ENCODE data around the gene PLPP2. TPM values are rescaled to one million over a fixed set of nuclear protein-coding genes. Genes with fewer than 3 reads are reported as not detected.
A peak's percentile ranks its signal among the peaks of the same experiment; 100 is the strongest.

The PLPP2 gene
- total RNA-seq, 2 experiments from 2014 or later: 0.03 to 0.80 TPM

GRCh38 chr19:328025-328505, 36.9 kb upstream of the PLPP2 start:
- H3K4me2 ChIP-seq (ENCODE audit: low read length): no peak overlapping the region
- no peaks in the 10 kb centered on the region for H4K20me1 ChIP-seq (ENCODE audit: insufficient read depth, low read length)
- H3K36me3 ChIP-seq (ENCODE audit: insufficient read depth, low read length): peaks cover 88% of the 10 kb centered on the region
- DNase-seq (ENCODE audit: low spot score): peak; percentile 40
- TF ChIP-seq, protein P1, sequence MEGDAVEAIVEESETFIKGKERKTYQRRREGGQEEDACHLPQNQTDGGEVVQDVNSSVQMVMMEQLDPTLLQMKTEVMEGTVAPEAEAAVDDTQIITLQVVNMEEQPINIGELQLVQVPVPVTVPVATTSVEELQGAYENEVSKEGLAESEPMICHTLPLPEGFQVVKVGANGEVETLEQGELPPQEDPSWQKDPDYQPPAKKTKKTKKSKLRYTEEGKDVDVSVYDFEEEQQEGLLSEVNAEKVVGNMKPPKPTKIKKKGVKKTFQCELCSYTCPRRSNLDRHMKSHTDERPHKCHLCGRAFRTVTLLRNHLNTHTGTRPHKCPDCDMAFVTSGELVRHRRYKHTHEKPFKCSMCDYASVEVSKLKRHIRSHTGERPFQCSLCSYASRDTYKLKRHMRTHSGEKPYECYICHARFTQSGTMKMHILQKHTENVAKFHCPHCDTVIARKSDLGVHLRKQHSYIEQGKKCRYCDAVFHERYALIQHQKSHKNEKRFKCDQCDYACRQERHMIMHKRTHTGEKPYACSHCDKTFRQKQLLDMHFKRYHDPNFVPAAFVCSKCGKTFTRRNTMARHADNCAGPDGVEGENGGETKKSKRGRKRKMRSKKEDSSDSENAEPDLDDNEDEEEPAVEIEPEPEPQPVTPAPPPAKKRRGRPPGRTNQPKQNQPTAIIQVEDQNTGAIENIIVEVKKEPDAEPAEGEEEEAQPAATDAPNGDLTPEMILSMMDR (conservative IDR thresholded peaks at IDR 0.05; ENCODE audit: low read length): no peak
- TF ChIP-seq EZH2phosphoT487 (IDR thresholded peaks at IDR 0.05; ENCODE audit: borderline replicate concordance, low read depth, low read length): no peak
- CTCF ChIA-PET (ENCODE audit: unreplicated experiment): no interaction called here
- H3K4me3 ChIP-seq (ENCODE audit: low read depth, low read length, poor library complexity, severe bottlenecking): no peak overlapping the region
- no peak overlapping the region for H3K27ac ChIP-seq (ENCODE audit: low read depth, low read length, poor library complexity, severe bottlenecking)
- H3K4me1 ChIP-seq (ENCODE audit: insufficient read depth, low read length, poor library complexity, severe bottlenecking): no peaks in the 10 kb centered on the region
- H3K9me3 ChIP-seq (ENCODE audit: low read length): peaks cover 24% of the 10 kb centered on the region
- H3K9me2 ChIP-seq (ENCODE audit: insufficient read depth, low read length): no peaks in the 10 kb centered on the region
- intact Hi-C loops (cut with micrococcal nuclease; ENCODE audit: unreplicated experiment): no loop called here
- POLR2A ChIA-PET: no interaction called here
- no peak overlapping the region for H2AFZ ChIP-seq (ENCODE audit: low read length)
- BruUV-seq (replicated peaks): no TSS peak
- H3K79me2 ChIP-seq (ENCODE audit: insufficient read depth, low read depth, low read length): no peaks in the 10 kb centered on the region

GRCh38 chr19:327291-328024, 36.3 kb upstream of the PLPP2 start:
- Histone ChIP-seq H3K36me3 (ENCODE audit: insufficient read depth, low read length) (peaks cover 94% of the 10 kb centered on the region), H3K4me2 (ENCODE audit: low read length) (no peak overlapping the region), H3K9me3 (ENCODE audit: low read length) (peaks cover 24% of the 10 kb centered on the region), H3K9me2 (ENCODE audit: insufficient read depth, low read length) (no peaks in the 10 kb centered on the region), H3K4me3 (ENCODE audit: low read depth, low read length, poor library complexity, severe bottlenecking) (no peak overlapping the region), H2AFZ (ENCODE audit: low read length) (no peak overlapping the region), H3K79me2 (ENCODE audit: insufficient read depth, low read depth, low read length) (no peaks in the 10 kb centered on the region), H4K20me1 (ENCODE audit: insufficient read depth, low read length) (no peaks in the 10 kb centered on the region), H3K4me1 (ENCODE audit: insufficient read depth, low read length, poor library complexity, severe bottlenecking) (no peaks in the 10 kb centered on the region), H3K27ac (ENCODE audit: low read depth, low read length, poor library complexity, severe bottlenecking) (no peak overlapping the region)
- ChIA-PET POLR2A (no interaction called here), CTCF (ENCODE audit: unreplicated experiment) (no interaction called here)
- TF ChIP-seq, protein P1 (conservative IDR thresholded peaks at IDR 0.05; ENCODE audit: low read length): no peak
- TF ChIP-seq EZH2phosphoT487 (IDR thresholded peaks at IDR 0.05; ENCODE audit: borderline replicate concordance, low read depth, low read length): no peak
- DNase-seq (ENCODE audit: low spot score): no peak
- intact Hi-C loops (cut with micrococcal nuclease; ENCODE audit: unreplicated experiment): no loop called here
- BruUV-seq (replicated peaks): no TSS peak

DNA sequence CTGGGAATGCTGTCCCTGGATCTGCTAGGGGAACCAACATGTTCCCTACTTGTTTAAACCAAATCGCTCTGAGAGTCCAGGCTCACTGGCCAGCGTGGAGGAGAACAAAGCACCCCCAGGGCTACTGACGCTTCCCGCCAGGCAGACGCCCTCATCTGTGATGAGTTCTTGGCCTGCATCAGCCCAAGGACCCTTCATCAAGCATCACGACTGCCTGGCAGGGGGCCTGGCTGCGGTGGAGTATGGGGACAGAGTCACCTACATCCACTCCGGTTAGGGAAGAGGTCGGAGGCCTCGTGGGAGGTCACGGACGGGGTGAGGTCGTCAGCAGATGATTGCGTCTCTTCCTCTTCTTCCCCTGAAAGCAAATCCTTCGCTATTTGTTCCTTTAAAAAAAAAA, 35.7 kb upstream of the PLPP2 start:
- ChIA-PET CTCF (ENCODE audit: unreplicated experiment) (no interaction called here), POLR2A (no interaction called here)
- intact Hi-C loops (cut with micrococcal nuclease; ENCODE audit: unreplicated experiment): no loop called here
- Histone ChIP-seq H3K9me2 (ENCODE audit: insufficient read depth, low read length) (no peaks in the 10 kb centered on the region), H3K79me2 (ENCODE audit: insufficient read depth, low read depth, low read length) (no peaks in the 10 kb centered on the region), H3K4me2 (ENCODE audit: low read length) (no peak overlapping the region), H2AFZ (ENCODE audit: low read length) (no peak overlapping the region), H3K4me3 (ENCODE audit: low read depth, low read length, poor library complexity, severe bottlenecking) (no peak overlapping the region), H3K4me1 (ENCODE audit: insufficient read depth, low read length, poor library complexity, severe bottlenecking) (no peaks in the 10 kb centered on the region), H4K20me1 (ENCODE audit: insufficient read depth, low read length) (no peaks in the 10 kb centered on the region), H3K9me3 (ENCODE audit: low read length) (peaks cover 24% of the 10 kb centered on the region), H3K27ac (ENCODE audit: low read depth, low read length, poor library complexity, severe bottlenecking) (no peak overlapping the region), H3K36me3 (ENCODE audit: insufficient read depth, low read length) (peaks cover 100% of the 10 kb centered on the region)
- BruUV-seq (replicated peaks): no TSS peak
- DNase-seq (ENCODE audit: low spot score): no peak
- TF ChIP-seq EZH2phosphoT487 (IDR thresholded peaks at IDR 0.05; ENCODE audit: borderline replicate concordance, low read depth, low read length): no peak
- TF ChIP-seq, protein P1 (conservative IDR thresholded peaks at IDR 0.05; ENCODE audit: low read length): no peak

Data from OCI-LY7 (cell line).